Keratinocyte (primary cell): Measurements from ENCODE around the gene DCTPP1. TPM values are rescaled to one million over a fixed set of nuclear protein-coding genes. Genes with fewer than 3 reads are reported as not detected.
A peak's percentile ranks its signal among the peaks of the same experiment; 100 is the strongest.

Experiments
- DNase-seq: peaks from one replicate; pipeline ENCODE4 v3.0.0-alpha.2; 2011; ENCODE audit warnings: low read depth, missing footprints, low spot score
- FAIRE-seq: peaks from 2 replicates; lab custom pipeline; 2011; peaks lifted over from hg19 to GRCh38; lab: Jason Lieb, UNC
- H2AFZ ChIP-seq: 2 replicates; pipeline ENCODE4 v1.6.0; 2012; ENCODE audit warnings: low read length, control low read depth, inconsistent platforms; ENCODE audit not compliant: control insufficient read depth
- H3K27ac ChIP-seq: 2 replicates; pipeline ENCODE4 v1.5.1; 2011; ENCODE audit warnings: low read length; ENCODE audit not compliant: control insufficient read depth, insufficient read depth
- H3K27me3 ChIP-seq: 3 replicates; pipeline ENCODE4 v1.6.0; 2011; ENCODE audit warnings: low read length; ENCODE audit not compliant: control insufficient read depth, insufficient read depth; ENCODE audit errors: extremely low read depth
- H3K36me3 ChIP-seq, 2 experiments: 2 replicates in 1 of 2; 3 replicates in 1 of 2; pipeline ENCODE4 v1.5.1; 2011; ENCODE audit warnings: low read length in 2 of 2, mild to moderate bottlenecking in 1 of 2; ENCODE audit not compliant: control insufficient read depth in 2 of 2, insufficient read depth in 2 of 2; ENCODE audit errors: extremely low read depth in 1 of 2
- H3K4me1 ChIP-seq: 3 replicates; pipeline ENCODE4 v1.5.1; 2011; ENCODE audit warnings: low read length; ENCODE audit not compliant: control insufficient read depth, insufficient read depth; ENCODE audit errors: extremely low read depth
- H3K4me2 ChIP-seq: 3 replicates; pipeline ENCODE4 v1.6.0; 2011; ENCODE audit warnings: low read depth, low read length; ENCODE audit not compliant: control insufficient read depth, insufficient read depth; ENCODE audit errors: extremely low read depth
- H3K4me3 ChIP-seq, 3 experiments: fragments of 200-600 bp in 1 of 3; sonication (generic) in 1 of 3; 2 replicates in 2 of 3; 3 replicates in 1 of 3; pipeline ENCODE4 v1.5.1; 2011 to 2016; ENCODE audit warnings: low read length in 3 of 3, mild to moderate bottlenecking in 3 of 3, control low read depth in 2 of 3, inconsistent platforms in 1 of 3, low read depth in 1 of 3, mixed read lengths in 1 of 3, mixed run types in 1 of 3, moderate library complexity in 1 of 3; ENCODE audit not compliant: control insufficient read depth in 2 of 3, insufficient read depth in 2 of 3; ENCODE audit errors: extremely low read depth in 1 of 3
- H3K79me2 ChIP-seq: 2 replicates; pipeline ENCODE4 v1.6.0; 2012; ENCODE audit warnings: low read length; ENCODE audit not compliant: control insufficient read depth, insufficient read depth
- H3K9ac ChIP-seq: 3 replicates; pipeline ENCODE4 v1.6.0; 2011; ENCODE audit warnings: low read length; ENCODE audit not compliant: control insufficient read depth, insufficient read depth; ENCODE audit errors: extremely low read depth
- H3K9me1 ChIP-seq: 3 replicates; pipeline ENCODE4 v1.6.0; 2011; ENCODE audit warnings: low read length; ENCODE audit not compliant: control insufficient read depth, insufficient read depth; ENCODE audit errors: extremely low read depth
- H3K9me3 ChIP-seq: 2 replicates; pipeline ENCODE4 v1.5.1; 2012; ENCODE audit warnings: low read depth, low read length; ENCODE audit not compliant: control insufficient read depth
- H4K20me1 ChIP-seq: 3 replicates; pipeline ENCODE4 v1.6.0; 2011; ENCODE audit warnings: low read length; ENCODE audit not compliant: control insufficient read depth, insufficient read depth; ENCODE audit errors: extremely low read depth
- EZH2 ChIP-seq: IDR thresholded peaks from one replicate; pipeline ENCODE4 v1.6.1; 2012; ENCODE audit warnings: inconsistent platforms, mild to moderate bottlenecking, low read length, moderate library complexity
- dilution Hi-C: fragments of 300-500 bp; cut with MboI; formaldehyde crosslinking; loops from one replicate; pipeline ENCODE4 v1.7.0; 2020; ENCODE audit warnings: low sequenced_read_pairs; ENCODE audit not compliant: extremely low pct_ligation_motif_present
- polyA plus RNA-seq, 5 experiments: library from polyadenylated mRNA; depleted of rRNA in 3 of 5; stranded (reverse) in 3 of 5; stranded (forward) in 1 of 5; unstranded in 1 of 5; fragments of >200 nt; gene quantifications; 1 replicate in 1 of 5; 2 replicates in 3 of 5; 3 replicates in 1 of 5; pipeline versions ENCODE4 v1.2.1 to v1.2.3, GENCODE V29; 2011 to 2012; ENCODE audit warnings: missing spikeins in 2 of 5, low read depth in 1 of 5, low replicate concordance in 1 of 5
- TF ChIP-seq, protein P1 (sequence below), 3 experiments: IDR thresholded peaks in 1 of 3; conservative IDR thresholded peaks in 1 of 3; optimal IDR thresholded peaks in 1 of 3; 2 replicates in 2 of 3; 3 replicates in 1 of 3; pipeline versions ENCODE3 to v1.5.1; 2011; ENCODE audit warnings: low read length in 3 of 3, mild to moderate bottlenecking in 3 of 3, moderate library complexity in 2 of 3, control low read depth in 1 of 3, inconsistent platforms in 1 of 3; ENCODE audit not compliant: insufficient read depth in 2 of 3; ENCODE audit errors: extremely low read depth in 1 of 3

The DCTPP1 gene
- polyA plus RNA-seq, 1 donor (not counting 4 experiments of a cell fraction or from before 2014, with no cell fraction given): 95.8 TPM

- H2AFZ ChIP-seq: peak overlapping the region; percentile 64
- H3K27me3 ChIP-seq: no peaks in the 10 kb centered on the region
- dilution Hi-C loops: no loop called here
- FAIRE-seq (no peak), DNase-seq (no peak)
- H3K79me2 ChIP-seq: peaks cover 4% of the 10 kb centered on the region
- H3K4me2 ChIP-seq: peak overlapping the region; percentile 84
- peaks cover 12% of the 10 kb centered on the region for H3K4me1 ChIP-seq
- peak overlapping the region; percentile 74 to 84 (median 78) for H3K4me3 ChIP-seq
- TF ChIP-seq, protein P1, sequence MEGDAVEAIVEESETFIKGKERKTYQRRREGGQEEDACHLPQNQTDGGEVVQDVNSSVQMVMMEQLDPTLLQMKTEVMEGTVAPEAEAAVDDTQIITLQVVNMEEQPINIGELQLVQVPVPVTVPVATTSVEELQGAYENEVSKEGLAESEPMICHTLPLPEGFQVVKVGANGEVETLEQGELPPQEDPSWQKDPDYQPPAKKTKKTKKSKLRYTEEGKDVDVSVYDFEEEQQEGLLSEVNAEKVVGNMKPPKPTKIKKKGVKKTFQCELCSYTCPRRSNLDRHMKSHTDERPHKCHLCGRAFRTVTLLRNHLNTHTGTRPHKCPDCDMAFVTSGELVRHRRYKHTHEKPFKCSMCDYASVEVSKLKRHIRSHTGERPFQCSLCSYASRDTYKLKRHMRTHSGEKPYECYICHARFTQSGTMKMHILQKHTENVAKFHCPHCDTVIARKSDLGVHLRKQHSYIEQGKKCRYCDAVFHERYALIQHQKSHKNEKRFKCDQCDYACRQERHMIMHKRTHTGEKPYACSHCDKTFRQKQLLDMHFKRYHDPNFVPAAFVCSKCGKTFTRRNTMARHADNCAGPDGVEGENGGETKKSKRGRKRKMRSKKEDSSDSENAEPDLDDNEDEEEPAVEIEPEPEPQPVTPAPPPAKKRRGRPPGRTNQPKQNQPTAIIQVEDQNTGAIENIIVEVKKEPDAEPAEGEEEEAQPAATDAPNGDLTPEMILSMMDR (optimal IDR thresholded peaks at IDR 0.05 in 1 of 3, IDR thresholded peaks at IDR 0.05 in 1 of 3, conservative IDR thresholded peaks at IDR 0.05 in 1 of 3; ENCODE audit: extremely low read depth in 1 of 3, insufficient read depth in 2 of 3, low read length in 3 of 3): no peak
- no peak for TF ChIP-seq EZH2
- H3K9ac ChIP-seq: peak overlapping the region; percentile 67
- H3K9me1 ChIP-seq: no peaks in the 10 kb centered on the region
- no peaks in the 10 kb centered on the region for H4K20me1 ChIP-seq
- H3K27ac ChIP-seq: peak overlapping the region; percentile 17
- H3K9me3 ChIP-seq: no peaks in the 10 kb centered on the region
- peaks cover 0 to 3% of the 10 kb centered on the region in 2 experiments for H3K36me3 ChIP-seq
These were observed 33.7 kb downstream of the DCTPP1 start for GRCh38 chr16:30395992-30396585.

DNA sequence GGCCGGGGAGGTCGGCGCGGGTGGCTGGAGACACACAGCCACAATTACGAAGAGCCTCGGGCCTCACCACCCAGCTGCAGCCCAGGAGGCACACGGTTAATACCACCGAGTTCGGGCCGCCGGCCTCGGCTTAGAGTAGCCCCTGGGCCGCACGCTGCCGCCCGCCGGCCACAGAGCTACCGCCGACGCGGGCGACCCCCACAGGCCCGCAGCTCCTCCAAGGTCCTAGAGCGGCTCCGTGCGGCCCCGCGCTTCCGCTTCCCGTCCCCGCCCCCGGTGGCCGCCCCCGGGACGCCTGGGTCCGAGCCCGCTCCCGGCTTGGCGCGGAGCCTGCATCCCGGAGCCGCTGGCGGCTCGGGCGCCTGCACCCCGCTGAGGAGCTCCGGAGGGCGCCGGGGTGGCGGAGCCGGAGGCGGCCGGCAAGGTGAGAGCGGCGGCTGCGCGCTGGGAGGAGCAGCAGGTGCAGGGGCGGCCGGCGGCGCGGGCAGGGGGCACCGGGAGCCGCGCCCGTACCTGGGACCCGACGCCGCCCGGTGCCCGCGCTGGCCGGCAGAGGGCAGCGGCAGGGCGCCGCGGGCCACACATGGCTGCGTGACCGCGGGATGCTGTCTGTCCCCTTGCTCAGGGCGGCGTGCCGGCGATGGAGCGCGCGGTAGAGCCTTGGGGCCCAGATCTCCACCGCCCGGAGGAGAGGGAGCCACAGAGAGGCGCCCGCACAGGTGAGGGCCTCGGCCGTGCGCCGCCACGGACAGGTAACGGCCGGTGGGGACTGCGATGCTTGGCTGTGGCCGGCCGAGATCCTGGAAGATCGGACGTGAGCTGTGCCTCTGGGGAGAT, 34.5 kb downstream of the DCTPP1 start, which contains the start of gene ZNF48:
Gene ZNF48 (plus strand): TSS at position 266 of the 837 bp plus-strand sequence. CDS start 375 bp downstream, at position 641.
- H3K79me2 ChIP-seq: peaks cover 4% of the 10 kb centered on the region
- H3K27me3 ChIP-seq: no peaks in the 10 kb centered on the region
- H3K4me3 ChIP-seq: peak within 1 kb of the TSS; percentile 74 to 84 (median 78)
- peak within 1 kb of the TSS; percentile 84 for H3K4me2 ChIP-seq
- no peak for DNase-seq
- no peak for TF ChIP-seq EZH2
- TF ChIP-seq, protein P1 (optimal IDR thresholded peaks at IDR 0.05 in 1 of 3, IDR thresholded peaks at IDR 0.05 in 1 of 3, conservative IDR thresholded peaks at IDR 0.05 in 1 of 3; ENCODE audit: extremely low read depth in 1 of 3, insufficient read depth in 2 of 3, low read length in 3 of 3): peak in 2 of 3 experiments; percentile 19 to 62
- no peak for FAIRE-seq
- H3K9me1 ChIP-seq: no peaks in the 10 kb centered on the region
- no peaks in the 10 kb centered on the region for H4K20me1 ChIP-seq
- no peaks in the 10 kb centered on the region for H3K9me3 ChIP-seq
- H3K9ac ChIP-seq: peak within 1 kb of the TSS; percentile 67
- peaks cover 0 to 3% of the 10 kb centered on the region in 2 experiments for H3K36me3 ChIP-seq
- H3K4me1 ChIP-seq: peaks cover 12% of the 10 kb centered on the region
- peak within 1 kb of the TSS; percentile 17 for H3K27ac ChIP-seq
- dilution Hi-C loops: no loop called here
- H2AFZ ChIP-seq: peak within 1 kb of the TSS; percentile 71
